ENCODE measurements around the gene BARHL2.

DNA sequence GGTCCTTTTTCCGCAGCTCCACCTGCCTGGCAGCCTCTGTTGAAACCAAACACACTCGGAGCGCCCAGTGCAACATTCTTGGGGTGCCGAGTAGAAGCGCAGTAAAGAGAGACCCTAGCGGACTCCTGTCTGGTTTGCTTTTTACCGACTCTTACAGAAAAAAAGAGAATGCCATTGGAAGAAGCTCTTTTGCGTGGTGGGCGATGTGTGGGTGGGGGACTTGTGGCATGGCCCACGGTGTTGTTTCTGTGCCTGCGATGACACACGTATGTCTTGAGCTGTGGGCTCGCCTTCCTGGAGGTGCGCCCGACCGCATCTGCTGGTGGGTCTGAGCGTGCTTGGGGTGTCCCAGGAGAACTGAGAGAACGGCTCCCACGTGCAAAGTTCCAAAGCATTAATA is 7.3 kb upstream of the BARHL2 start:
- TF ChIP-seq EP300 (IDR thresholded peaks at IDR 0.05; ENCODE audit: low read depth): no peak
- TF ChIP-seq, protein P1, sequence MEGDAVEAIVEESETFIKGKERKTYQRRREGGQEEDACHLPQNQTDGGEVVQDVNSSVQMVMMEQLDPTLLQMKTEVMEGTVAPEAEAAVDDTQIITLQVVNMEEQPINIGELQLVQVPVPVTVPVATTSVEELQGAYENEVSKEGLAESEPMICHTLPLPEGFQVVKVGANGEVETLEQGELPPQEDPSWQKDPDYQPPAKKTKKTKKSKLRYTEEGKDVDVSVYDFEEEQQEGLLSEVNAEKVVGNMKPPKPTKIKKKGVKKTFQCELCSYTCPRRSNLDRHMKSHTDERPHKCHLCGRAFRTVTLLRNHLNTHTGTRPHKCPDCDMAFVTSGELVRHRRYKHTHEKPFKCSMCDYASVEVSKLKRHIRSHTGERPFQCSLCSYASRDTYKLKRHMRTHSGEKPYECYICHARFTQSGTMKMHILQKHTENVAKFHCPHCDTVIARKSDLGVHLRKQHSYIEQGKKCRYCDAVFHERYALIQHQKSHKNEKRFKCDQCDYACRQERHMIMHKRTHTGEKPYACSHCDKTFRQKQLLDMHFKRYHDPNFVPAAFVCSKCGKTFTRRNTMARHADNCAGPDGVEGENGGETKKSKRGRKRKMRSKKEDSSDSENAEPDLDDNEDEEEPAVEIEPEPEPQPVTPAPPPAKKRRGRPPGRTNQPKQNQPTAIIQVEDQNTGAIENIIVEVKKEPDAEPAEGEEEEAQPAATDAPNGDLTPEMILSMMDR (IDR thresholded peaks at IDR 0.05): no peak
- no peak for TF ChIP-seq POLR2A (IDR thresholded peaks at IDR 0.05)
- no peak for TF ChIP-seq POLR2AphosphoS5 (IDR thresholded peaks at IDR 0.05)
